ENCODE data around the gene CABYR. TPM values are rescaled to one million over a fixed set of nuclear protein-coding genes. Genes with fewer than 3 reads are reported as not detected.

Gene CABYR
- 1 to 10 TPM; 4.7 to 5.2 TPM for total RNA-seq

DNA sequence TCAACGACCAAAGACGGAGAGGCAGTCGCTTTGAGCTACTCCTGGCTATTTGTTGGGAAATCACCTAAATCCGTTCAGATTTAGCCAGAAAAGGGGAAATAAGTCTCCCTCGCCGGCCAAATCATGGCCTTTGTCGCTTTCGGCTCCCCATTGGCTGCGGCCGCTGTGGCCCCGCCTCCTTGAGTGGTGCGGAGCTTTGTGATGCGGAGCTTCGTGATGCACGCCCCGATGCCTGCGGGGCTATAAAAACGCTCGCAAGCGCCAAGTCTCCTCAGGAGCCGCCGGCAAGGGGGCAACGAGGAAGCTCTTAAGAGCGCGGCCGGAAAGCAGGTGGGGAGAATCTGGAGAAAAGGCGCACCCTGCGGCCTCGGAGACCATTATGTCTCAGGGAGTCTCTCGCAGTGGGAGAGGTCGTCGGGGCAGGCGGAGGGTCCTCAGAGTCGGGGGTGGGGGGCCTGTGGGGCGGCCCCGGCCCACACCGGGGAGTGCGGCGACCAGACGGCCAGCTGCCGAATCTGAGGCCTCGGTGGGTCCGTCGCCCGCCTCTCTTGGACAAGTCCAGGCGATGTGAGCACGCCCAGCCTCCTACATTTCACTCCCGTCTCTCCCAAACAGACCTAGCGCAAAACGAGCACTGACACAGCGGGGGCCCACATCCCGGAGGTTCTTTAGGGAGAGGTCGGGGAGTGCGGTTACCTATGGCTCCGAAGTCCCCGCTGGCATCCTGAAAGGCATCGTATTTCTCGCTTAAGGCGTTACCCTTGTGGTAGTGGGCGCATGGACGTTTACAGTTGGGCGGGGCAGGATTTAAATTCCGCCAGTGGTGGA lies at the start of gene CABYR:
TSS of gene CABYR (plus strand) at position 274 of the 828 bp plus-strand sequence. CDS start 4,053 bp downstream, outside the sequence.
- peak; percentile 98 for ATAC-seq (replicated peaks)
- Mint-ChIP-seq H3K27me3 (peaks cover 8% of the 10 kb centered on the region), H3K4me3 (peak within 1 kb of the TSS; percentile 87), H3K9me3 (no peaks in the 10 kb centered on the region), H3K36me3 (ENCODE audit: low read depth) (peaks cover 27% of the 10 kb centered on the region), H3K27ac (peak within 1 kb of the TSS; percentile 84), H3K4me1 (no peaks in the 10 kb centered on the region)

DNA sequence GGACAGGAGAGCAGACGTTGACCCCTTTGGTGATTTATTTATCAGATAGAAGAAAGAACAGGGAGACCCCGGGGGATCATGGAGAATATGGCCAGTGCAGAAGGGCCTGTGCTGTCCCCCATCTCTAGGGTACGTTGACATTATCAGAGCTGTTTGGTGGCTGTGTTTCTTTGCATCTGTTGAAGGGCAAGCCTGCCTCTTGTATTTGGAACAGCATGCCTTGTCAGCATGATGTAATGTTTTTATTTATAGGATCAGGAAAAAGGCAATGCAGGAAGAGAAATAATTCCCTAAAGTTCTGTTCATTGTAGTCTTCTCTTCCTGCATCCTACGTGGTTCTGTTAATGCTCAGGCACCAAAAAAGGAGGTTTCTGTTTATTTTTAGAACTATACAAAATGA lies 49.8 kb upstream of the CABYR start:
- no peak for ATAC-seq (replicated peaks)
- Mint-ChIP-seq H3K27ac (peak overlapping the region; percentile 49), H3K9me3 (peaks cover 2% of the 10 kb centered on the region), H3K27me3 (no peaks in the 10 kb centered on the region), H3K4me3 (no peak overlapping the region), H3K36me3 (ENCODE audit: low read depth) (peaks cover 90% of the 10 kb centered on the region), H3K4me1 (peaks cover 26% of the 10 kb centered on the region)

DNA sequence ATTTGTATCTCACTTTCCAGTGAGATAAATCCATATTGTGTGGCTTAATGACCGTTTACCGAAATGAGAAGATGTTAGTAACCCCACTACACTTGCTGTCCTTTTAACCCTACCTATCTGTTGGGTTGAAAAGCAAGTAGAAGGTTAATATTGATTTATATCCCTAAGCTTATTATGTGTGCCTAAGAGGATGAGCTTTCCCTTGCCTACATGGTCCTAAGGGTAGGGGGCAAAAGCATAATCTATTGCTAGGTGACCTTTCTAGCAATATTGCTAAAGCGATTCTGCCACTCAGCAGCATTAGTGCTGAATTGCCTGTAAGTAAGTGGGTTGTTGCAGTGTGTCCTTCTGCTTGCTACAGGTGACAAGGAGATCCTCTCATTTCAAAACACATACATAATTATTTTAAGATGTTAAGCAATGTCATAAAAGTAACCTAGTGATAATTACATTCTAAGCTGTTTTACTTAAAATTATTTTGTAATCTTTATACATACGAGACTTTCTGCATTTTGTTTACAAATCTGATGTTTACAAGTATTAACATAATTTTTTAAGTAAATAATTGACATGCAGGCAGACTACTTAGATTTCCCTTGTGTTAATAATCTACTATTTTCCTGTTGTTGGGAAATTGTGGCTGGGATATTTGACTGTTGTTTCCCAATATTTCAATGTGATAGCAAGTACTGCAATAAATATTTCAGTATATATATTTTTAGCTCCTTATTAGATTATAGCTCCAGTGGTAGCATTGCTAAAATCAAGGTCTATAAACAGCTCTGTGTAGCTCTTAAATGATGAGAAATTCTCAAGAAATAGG lies 49.1 kb upstream of the CABYR start:
- no peak for ATAC-seq (replicated peaks)
- Mint-ChIP-seq H3K4me3 (no peak overlapping the region), H3K4me1 (peaks cover 31% of the 10 kb centered on the region), H3K36me3 (ENCODE audit: low read depth) (peaks cover 92% of the 10 kb centered on the region), H3K9me3 (peaks cover 7% of the 10 kb centered on the region), H3K27me3 (no peaks in the 10 kb centered on the region), H3K27ac (no peak overlapping the region)

GRCh38 chr18:24090876-24091275 lies 48.0 kb upstream of the CABYR start:
- Mint-ChIP-seq H3K27ac (no peak overlapping the region), H3K9me3 (peaks cover 7% of the 10 kb centered on the region), H3K36me3 (ENCODE audit: low read depth) (peaks cover 92% of the 10 kb centered on the region), H3K4me1 (peaks cover 24% of the 10 kb centered on the region), H3K27me3 (no peaks in the 10 kb centered on the region), H3K4me3 (no peak overlapping the region)
- ATAC-seq (replicated peaks) = no peak

- H3K27me3 Mint-ChIP-seq = no peaks in the 10 kb centered on the region
- peak overlapping the region; percentile 83 for H3K27ac Mint-ChIP-seq
- no peak for ATAC-seq (replicated peaks)
- peaks cover 22% of the 10 kb centered on the region for H3K4me1 Mint-ChIP-seq
- H3K36me3 Mint-ChIP-seq (ENCODE audit: low read depth) = peaks cover 79% of the 10 kb centered on the region
- H3K4me3 Mint-ChIP-seq = peak overlapping the region; percentile 40
- H3K9me3 Mint-ChIP-seq = peaks cover 7% of the 10 kb centered on the region
Observed at GRCh38 chr18:24094561-24094960, 44.3 kb upstream of the CABYR start.

DNA sequence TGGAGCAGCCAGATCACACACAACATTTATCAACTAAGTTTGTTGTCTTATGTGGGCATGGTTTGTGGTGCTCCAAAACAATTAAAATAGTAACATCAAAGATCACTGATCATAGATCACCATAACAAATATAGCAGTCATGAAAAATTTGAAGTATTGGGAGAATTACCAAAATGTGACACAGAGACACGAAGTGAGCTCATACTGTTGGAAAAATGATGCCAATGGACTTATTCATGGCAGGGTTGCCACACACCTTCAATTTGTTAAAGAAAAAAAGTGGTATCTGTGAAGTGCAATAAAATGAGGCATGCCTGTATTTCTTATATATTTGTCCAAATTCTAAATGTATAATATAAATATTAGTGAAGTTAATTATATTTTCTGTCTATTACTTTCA lies 42.9 kb upstream of the CABYR start:
- Mint-ChIP-seq H3K27ac (peak overlapping the region; percentile 83), H3K27me3 (no peaks in the 10 kb centered on the region), H3K4me3 (no peak overlapping the region), H3K36me3 (ENCODE audit: low read depth) (peaks cover 80% of the 10 kb centered on the region), H3K9me3 (peaks cover 7% of the 10 kb centered on the region), H3K4me1 (peaks cover 22% of the 10 kb centered on the region)
- ATAC-seq (replicated peaks) = no peak

- Mint-ChIP-seq H3K4me3 (no peak overlapping the region), H3K9me3 (no peaks in the 10 kb centered on the region), H3K27me3 (no peaks in the 10 kb centered on the region), H3K4me1 (peaks cover 16% of the 10 kb centered on the region), H3K27ac (peak overlapping the region; percentile 68), H3K36me3 (ENCODE audit: low read depth) (peaks cover 87% of the 10 kb centered on the region)
- no peak for ATAC-seq (replicated peaks)
Observed at GRCh38 chr18:24103320-24104021, 35.4 kb upstream of the CABYR start.

- Mint-ChIP-seq H3K4me3 (no peak overlapping the region), H3K4me1 (peaks cover 16% of the 10 kb centered on the region), H3K9me3 (no peaks in the 10 kb centered on the region), H3K27me3 (no peaks in the 10 kb centered on the region), H3K36me3 (ENCODE audit: low read depth) (peaks cover 88% of the 10 kb centered on the region), H3K27ac (peak overlapping the region; percentile 68)
- no peak for ATAC-seq (replicated peaks)
Observed at GRCh38 chr18:24104486-24104885, 34.4 kb upstream of the CABYR start.

- H3K4me1 Mint-ChIP-seq = peaks cover 26% of the 10 kb centered on the region
- H3K4me3 Mint-ChIP-seq = no peak overlapping the region
- ATAC-seq (replicated peaks) = no peak
- H3K27me3 Mint-ChIP-seq = no peaks in the 10 kb centered on the region
- H3K36me3 Mint-ChIP-seq (ENCODE audit: low read depth) = peaks cover 69% of the 10 kb centered on the region
- no peaks in the 10 kb centered on the region for H3K9me3 Mint-ChIP-seq
- H3K27ac Mint-ChIP-seq = no peak overlapping the region
Observed at GRCh38 chr18:24108641-24109040, 30.2 kb upstream of the CABYR start.

DNA sequence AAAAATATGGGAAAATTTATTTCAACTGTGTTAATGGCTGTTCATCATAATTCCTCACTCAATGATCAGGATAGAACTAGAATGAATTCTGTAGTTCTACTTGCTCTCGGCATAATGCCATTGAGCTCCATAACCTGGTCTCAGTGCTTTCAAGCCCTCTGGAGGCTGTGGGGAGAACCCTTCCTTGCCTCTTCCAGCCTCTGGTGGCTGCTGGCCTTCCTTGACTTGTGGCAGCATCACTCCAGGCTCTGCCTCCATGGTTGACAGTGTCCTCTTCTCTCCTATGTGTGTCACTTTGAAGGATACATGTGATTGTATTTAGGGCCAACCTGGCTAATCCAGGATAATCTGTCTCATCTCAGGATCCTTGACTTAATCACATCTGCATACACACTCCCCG lies 26.9 kb upstream of the CABYR start:
- ATAC-seq (replicated peaks) = no peak
- H3K27me3 Mint-ChIP-seq = no peaks in the 10 kb centered on the region
- peaks cover 70% of the 10 kb centered on the region for H3K36me3 Mint-ChIP-seq (ENCODE audit: low read depth)
- H3K27ac Mint-ChIP-seq = peak overlapping the region; percentile 76
- H3K4me1 Mint-ChIP-seq = peaks cover 35% of the 10 kb centered on the region
- H3K4me3 Mint-ChIP-seq = no peak overlapping the region
- H3K9me3 Mint-ChIP-seq = no peaks in the 10 kb centered on the region

GRCh38 chr18:24112464-24112863 lies 26.4 kb upstream of the CABYR start:
- peaks cover 32% of the 10 kb centered on the region for H3K4me1 Mint-ChIP-seq
- H3K27me3 Mint-ChIP-seq = no peaks in the 10 kb centered on the region
- H3K4me3 Mint-ChIP-seq = no peak overlapping the region
- peak overlapping the region; percentile 76 for H3K27ac Mint-ChIP-seq
- peaks cover 70% of the 10 kb centered on the region for H3K36me3 Mint-ChIP-seq (ENCODE audit: low read depth)
- H3K9me3 Mint-ChIP-seq = no peaks in the 10 kb centered on the region
- ATAC-seq (replicated peaks) = no peak

DNA sequence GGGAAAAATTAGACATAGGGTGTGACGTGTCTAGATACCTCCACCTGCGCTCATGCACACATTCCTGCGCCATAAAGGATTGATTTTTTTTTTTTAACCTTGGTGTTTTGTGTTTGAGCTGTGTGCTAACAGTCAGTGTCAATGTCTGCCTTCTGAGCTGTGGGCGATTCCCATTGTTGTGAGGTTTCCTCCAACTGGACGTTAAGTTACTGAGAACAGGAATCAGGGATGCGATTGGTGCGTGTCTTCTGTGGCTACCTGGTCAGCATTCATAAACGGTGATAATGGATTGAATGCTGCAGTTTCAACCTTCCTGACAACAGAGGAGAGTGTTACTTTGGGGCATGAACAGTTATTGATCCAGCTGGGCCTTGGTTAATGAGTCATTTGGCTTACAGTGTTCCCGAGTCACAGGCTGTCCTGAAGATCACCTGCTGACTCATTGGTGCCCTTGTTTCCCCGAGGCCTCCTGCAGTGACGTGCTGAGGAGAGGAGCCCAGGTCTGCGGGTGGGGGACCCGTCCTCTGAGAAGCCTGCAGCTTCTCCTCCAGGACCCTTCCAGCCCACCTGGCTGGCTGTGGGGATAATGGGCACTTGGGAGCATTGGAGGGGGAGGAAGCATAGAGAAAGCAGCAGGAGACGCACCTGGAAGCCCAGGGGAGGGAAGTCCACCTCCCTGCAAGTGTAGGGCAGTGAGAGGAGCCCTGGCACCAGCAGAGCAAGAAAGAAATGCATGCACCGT lies 25.8 kb upstream of the CABYR start:
- no peaks in the 10 kb centered on the region for H3K9me3 Mint-ChIP-seq
- H3K27me3 Mint-ChIP-seq = no peaks in the 10 kb centered on the region
- peak overlapping the region; percentile 76 for H3K27ac Mint-ChIP-seq
- H3K36me3 Mint-ChIP-seq (ENCODE audit: low read depth) = peaks cover 70% of the 10 kb centered on the region
- H3K4me1 Mint-ChIP-seq = peaks cover 30% of the 10 kb centered on the region
- peak; percentile 95 for ATAC-seq (replicated peaks)
- H3K4me3 Mint-ChIP-seq = peak overlapping the region; percentile 21

DNA sequence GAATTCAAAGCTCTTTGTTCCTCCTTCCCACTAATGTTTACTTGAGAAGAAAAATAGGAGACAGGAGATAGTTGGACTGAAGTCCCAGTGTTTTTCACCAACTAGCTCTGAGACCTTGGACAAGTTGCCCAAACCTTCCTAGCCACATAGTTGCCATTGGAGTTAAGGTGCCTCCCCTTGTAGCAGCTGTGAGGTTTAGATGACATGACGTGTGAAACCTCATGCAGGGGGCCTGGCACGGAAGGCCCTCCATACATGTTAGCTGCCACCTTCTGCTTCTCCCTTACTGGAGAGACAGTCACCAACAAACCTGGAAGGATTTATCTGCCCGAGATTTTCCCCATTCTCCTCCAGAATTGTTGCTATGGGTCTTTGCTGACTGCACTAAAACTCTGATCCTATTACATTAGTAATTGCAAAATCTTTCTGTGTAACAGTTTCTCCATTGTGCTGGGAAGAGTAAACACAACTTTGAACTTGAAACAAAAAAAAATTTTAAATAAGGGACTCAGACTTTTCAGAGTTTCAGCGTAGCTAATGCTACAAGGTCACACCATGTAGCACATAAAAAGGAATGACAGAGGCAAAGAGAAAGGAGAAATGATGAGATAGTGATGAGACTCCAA lies 23.8 kb upstream of the CABYR start:
- peak; percentile 33 for ATAC-seq (replicated peaks)
- Mint-ChIP-seq H3K27me3 (no peaks in the 10 kb centered on the region), H3K36me3 (ENCODE audit: low read depth) (peaks cover 81% of the 10 kb centered on the region), H3K4me3 (peak overlapping the region; percentile 23), H3K27ac (peak overlapping the region; percentile 58), H3K4me1 (peaks cover 30% of the 10 kb centered on the region), H3K9me3 (no peaks in the 10 kb centered on the region)
